ENCODE data around the gene LORICRIN. TPM values are rescaled to one million over a fixed set of nuclear protein-coding genes. Genes with fewer than 3 reads are reported as not detected.

Gene LORICRIN
- total RNA-seq, 1 experiment from 2014 or later: not detected

DNA sequence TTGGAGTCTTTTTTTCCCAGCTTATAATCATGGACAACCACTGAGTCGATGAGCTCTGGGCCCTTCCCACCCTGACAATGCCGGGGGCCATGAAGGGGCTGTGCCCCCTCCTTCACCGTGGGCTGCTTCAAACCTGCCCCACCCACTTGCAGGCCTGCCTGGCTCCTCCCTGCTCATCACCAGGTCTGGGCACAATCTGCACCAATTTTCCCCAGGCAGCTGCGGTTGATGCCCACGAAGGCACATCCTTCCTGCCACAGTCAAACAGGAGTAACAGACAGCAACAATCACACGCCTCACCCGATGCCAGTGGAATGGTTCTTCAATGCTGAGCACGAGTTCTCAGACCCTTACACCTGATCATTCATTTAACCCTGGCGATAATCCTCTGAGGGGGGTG is 34.4 kb downstream of the LORICRIN start:
- no peak for DNase-seq (ENCODE audit: extremely low read depth, low read depth)

GRCh38 chr1:153302308-153302707 is 42.8 kb downstream of the LORICRIN start:
- no peak for DNase-seq (ENCODE audit: extremely low read depth, low read depth)

- DNase-seq (ENCODE audit: extremely low read depth, low read depth): no peak
Observed at GRCh38 chr1:153305682-153306081, 46.2 kb downstream of the LORICRIN start.

GRCh38 chr1:153306303-153307220 is 47.1 kb downstream of the LORICRIN start:
- DNase-seq (ENCODE audit: extremely low read depth, low read depth): no peak

DNA sequence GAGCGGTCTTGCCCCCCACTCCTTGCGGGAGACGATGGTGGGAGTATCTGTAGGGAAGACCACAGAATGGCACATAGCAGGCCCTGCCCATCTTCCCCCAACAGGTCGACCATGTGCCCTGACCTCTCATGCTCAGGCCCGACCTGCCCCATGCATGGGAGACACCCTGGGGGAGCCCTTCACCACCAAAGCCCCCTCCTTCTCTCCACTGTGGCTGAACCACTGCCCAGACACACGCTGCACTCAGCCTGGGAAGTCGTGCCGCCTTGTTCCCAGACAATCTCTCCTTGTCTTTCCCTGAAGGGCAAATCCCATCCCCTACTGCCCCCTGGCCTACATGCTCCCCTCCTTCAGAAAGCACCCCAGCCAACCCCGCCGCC is 47.7 kb downstream of the LORICRIN start:
- DNase-seq (ENCODE audit: extremely low read depth, low read depth): no peak

DNA sequence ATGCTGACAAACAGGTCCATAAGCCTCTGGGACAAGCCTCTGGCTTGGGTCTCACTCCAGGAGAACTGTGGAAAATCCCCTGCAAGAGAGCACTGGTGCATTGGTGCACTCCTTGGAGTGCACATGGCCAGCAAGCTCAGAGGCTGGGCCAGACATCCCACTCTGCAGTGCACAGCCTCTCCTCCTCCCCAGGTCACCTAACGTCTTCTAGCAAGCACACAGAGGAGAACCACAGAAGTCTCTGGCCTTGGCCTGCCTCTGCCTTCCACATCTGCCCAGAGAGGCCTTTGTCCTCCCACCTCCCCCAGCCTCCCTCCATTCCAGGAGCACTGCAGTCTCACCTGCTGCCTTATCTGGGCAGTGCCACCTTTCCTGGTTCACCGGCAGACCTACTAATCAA is 49.1 kb downstream of the LORICRIN start:
- DNase-seq (ENCODE audit: extremely low read depth, low read depth): no peak

- DNase-seq (ENCODE audit: extremely low read depth, low read depth): no peak
Observed at GRCh38 chr1:153309441-153309840, 50.0 kb downstream of the LORICRIN start.

GRCh38 chr1:153310526-153310925 is 51.0 kb downstream of the LORICRIN start:
- no peak for DNase-seq (ENCODE audit: extremely low read depth, low read depth)

Other genes starting within 250 kb of the LORICRIN start
- not detected in 2 replicates for gene SPRR1B, start 228.5 kb upstream of the LORICRIN start, total RNA-seq (2014; rRNA removed; shearing (Covaris generic))
- not detected in 2 replicates for gene SPRR2D, start 218.6 kb upstream of the LORICRIN start, total RNA-seq (2014; rRNA removed; shearing (Covaris generic))
- gene SPRR2A, start 202.2 kb upstream of the LORICRIN start, total RNA-seq (2014; rRNA removed; shearing (Covaris generic)): not detected in 2 replicates
- gene SPRR2B, start 188.1 kb upstream of the LORICRIN start, total RNA-seq (2014; rRNA removed; shearing (Covaris generic)): not detected in 2 replicates
- gene SPRR2E, start 165.2 kb upstream of the LORICRIN start, total RNA-seq (2014; rRNA removed; shearing (Covaris generic)): not detected in 2 replicates
- gene SPRR2F, start 146.2 kb upstream of the LORICRIN start, total RNA-seq (2014; rRNA removed; shearing (Covaris generic)): not detected in 2 replicates
- not detected in 2 replicates for gene SPRR2G, start 108.8 kb upstream of the LORICRIN start, total RNA-seq (2014; rRNA removed; shearing (Covaris generic))
- gene LELP1, start 56.3 kb upstream of the LORICRIN start, total RNA-seq (2014; rRNA removed; shearing (Covaris generic)): not detected in 2 replicates
- not detected in 2 replicates for gene PRR9, start 42.1 kb upstream of the LORICRIN start, total RNA-seq (2014; rRNA removed; shearing (Covaris generic))
- not detected in 2 replicates for gene PGLYRP3, start 53.3 kb downstream of the LORICRIN start, total RNA-seq (2014; rRNA removed; shearing (Covaris generic))
- gene PGLYRP4, start 89.2 kb downstream of the LORICRIN start, total RNA-seq (2014; rRNA removed; shearing (Covaris generic)): not detected in 2 replicates
- gene S100A9, start 98.2 kb downstream of the LORICRIN start, total RNA-seq (2014; rRNA removed; shearing (Covaris generic)): 1.9 and 2.3 TPM in 2 replicates
- gene S100A12, start 115.9 kb downstream of the LORICRIN start, total RNA-seq (2014; rRNA removed; shearing (Covaris generic)): not detected in 2 replicates
- gene S100A8, start 131.4 kb downstream of the LORICRIN start, total RNA-seq (2014; rRNA removed; shearing (Covaris generic)): not detected in 2 replicates
- gene S100A7A, start 156.8 kb downstream of the LORICRIN start, total RNA-seq (2014; rRNA removed; shearing (Covaris generic)): not detected in 2 replicates
- gene S100A7, start 201.0 kb downstream of the LORICRIN start, total RNA-seq (2014; rRNA removed; shearing (Covaris generic)): not detected in 2 replicates